ENCODE measurements around the gene KIF20B. TPM values are rescaled to one million over a fixed set of nuclear protein-coding genes. Genes with fewer than 3 reads are reported as not detected.

KIF20B gene
- total and polyA plus RNA-seq, 2 of the 13 experiments (the other 11 are each of a cell fraction or from before 2014, with no cell fraction given): 3.5 to 38.6 TPM

GRCh38 chr10:89699581-89700064 is 1.8 kb upstream of the KIF20B start (continued):
- no peak for TF ChIP-seq NFAT5 (CRISPR knock-in tag; IDR thresholded peaks at IDR 0.05)
- no peak for TF ChIP-seq RELA (CRISPR knock-in tag; IDR thresholded peaks at IDR 0.05)
- TF ChIP-seq ZNF615 (CRISPR knock-in tag; IDR thresholded peaks at IDR 0.05; ENCODE audit: borderline replicate concordance): 0 out of 2 replicates have a peak, but pooled peaks have one; percentile 66
- peak; percentile 43 for TF ChIP-seq ZFY (CRISPR knock-in tag; IDR thresholded peaks at IDR 0.05)
- TF ChIP-seq ZNF841 (CRISPR knock-in tag; IDR thresholded peaks at IDR 0.05; ENCODE audit: borderline replicate concordance): no peak; the same call in 1 of the 2 replicates
- peak; percentile 93 for TF ChIP-seq PRDM10 (CRISPR knock-in tag; IDR thresholded peaks at IDR 0.05; ENCODE audit: low read depth)
- no peak for TF ChIP-seq ZNF512 (CRISPR knock-in tag; IDR thresholded peaks at IDR 0.05)
- peak; percentile 52 for TF ChIP-seq MED8 (CRISPR knock-in tag; IDR thresholded peaks at IDR 0.05; ENCODE audit: insufficient replicate concordance)
- peak; percentile 97 for TF ChIP-seq HOMEZ (CRISPR knock-in tag; IDR thresholded peaks at IDR 0.05; ENCODE audit: low read depth)
- TF ChIP-seq SOX5 (CRISPR knock-in tag; IDR thresholded peaks at IDR 0.05; ENCODE audit: borderline replicate concordance): peak; percentile 88
- no peak for TF ChIP-seq ZNF720 (CRISPR knock-in tag; IDR thresholded peaks at IDR 0.05)
- peak; percentile 59; the same call in 1 of the 2 replicates for TF ChIP-seq NR2C2 (CRISPR knock-in tag; IDR thresholded peaks at IDR 0.05; ENCODE audit: borderline replicate concordance)
- no peak for TF ChIP-seq FOXP1 (IDR thresholded peaks at IDR 0.05)
- TF ChIP-seq FOXP1 (CRISPR knock-in tag; IDR thresholded peaks at IDR 0.05): peak; percentile 80
- TF ChIP-seq ZNF572 (CRISPR knock-in tag; IDR thresholded peaks at IDR 0.05): no peak
- TF ChIP-seq FOSL2 (CRISPR knock-in tag; IDR thresholded peaks at IDR 0.05): peak; percentile 82
- TF ChIP-seq KDM1A (CRISPR knock-in tag; IDR thresholded peaks at IDR 0.05): peak; percentile 81; the same call in 1 of the 2 replicates
- TF ChIP-seq ZNF317 (CRISPR knock-in tag; IDR thresholded peaks at IDR 0.05): 0 out of 2 replicates have a peak, but pooled peaks have one; percentile 25
- no peak for TF ChIP-seq HES4 (CRISPR knock-in tag; IDR thresholded peaks at IDR 0.05; ENCODE audit: borderline replicate concordance)
- TF ChIP-seq ZNF7 (CRISPR knock-in tag; IDR thresholded peaks at IDR 0.05): no peak
